Colonic mucosa (tissue), 4 donors: Measurements from ENCODE around the gene HECW1. TPM values are rescaled to one million over a fixed set of nuclear protein-coding genes. Genes with fewer than 3 reads are reported as not detected.

Source experiments
- DNase-seq: peaks from one replicate; pipeline ENCODE4 v3.0.0-alpha.2; 2020
- H3K27ac ChIP-seq: fragments of 200-600 bp; one replicate; pipeline ENCODE4 v1.8.0; 2021
- H3K27me3 ChIP-seq: fragments of 200-600 bp; one replicate; pipeline ENCODE4 v1.8.0; 2021
- H3K36me3 ChIP-seq: fragments of 200-600 bp; one replicate; pipeline ENCODE4 v1.8.0; 2021
- H3K4me1 ChIP-seq: fragments of 200-600 bp; one replicate; pipeline ENCODE4 v1.8.0; 2021; ENCODE audit warnings: mild to moderate bottlenecking
- H3K4me3 ChIP-seq: fragments of 200-600 bp; one replicate; pipeline ENCODE4 v1.8.0; 2021
- H3K9ac ChIP-seq, 2 donors: one replicate each; pipeline ENCODE4 v1.7.0; 2013; ENCODE audit warnings: control low read depth in 2 of 2, low read depth in 2 of 2, low read length in 2 of 2
- H3K9me3 ChIP-seq: fragments of 200-600 bp; one replicate; pipeline ENCODE4 v1.8.0; 2021
- CTCF ChIP-seq: fragments of 200-600 bp; IDR thresholded peaks from one replicate; pipeline ENCODE4 v1.8.0; 2022; ENCODE audit warnings: antibody characterized with exemption, mild to moderate bottlenecking
- intact Hi-C: fragments of 100-400 bp; cut with DNase I; formaldehyde crosslinking; loops from one replicate; pipeline ENCODE4 v1.14.1; 2022
- total RNA-seq, 2 donors: library from RNA; stranded (reverse); fragmentation: NEBNext Ultra II Directional in 1 of 2; extraction: Animal tissue kit (Norgen Biotek cat#: 25700) in 1 of 2; gene quantifications; one replicate each; pipeline ENCODE4 v1.2.1, GENCODE V29; 2021
- donor health status: healthy.
- donor health status: DM: no; HTN: no; CAD: no.
- donor health status: DM: no; HTN: no; CAD: no.

The HECW1 gene
- total RNA-seq, 2 donors from 2014 or later = 0.35 to 0.40 TPM

- Histone ChIP-seq H3K9me3 (no peaks in the 10 kb centered on the region), H3K4me3 (no peak overlapping the region), H3K27me3 (no peaks in the 10 kb centered on the region), H3K27ac (no peak overlapping the region), H3K36me3 (no peaks in the 10 kb centered on the region), H3K9ac (no peak overlapping the region), H3K4me1 (no peaks in the 10 kb centered on the region)
- no peak for TF ChIP-seq CTCF
- DNase-seq = no peak
- intact Hi-C loops = no loop called here
Observed at GRCh38 chr7:43163885-43164284, 51.4 kb downstream of the HECW1 start.

GRCh38 chr7:43164757-43165156 is 52.3 kb downstream of the HECW1 start:
- no peaks in the 10 kb centered on the region for H3K36me3 ChIP-seq
- H3K27ac ChIP-seq = no peak overlapping the region
- no peak for DNase-seq
- H3K9ac ChIP-seq = no peak overlapping the region
- no peaks in the 10 kb centered on the region for H3K4me1 ChIP-seq
- no peaks in the 10 kb centered on the region for H3K9me3 ChIP-seq
- H3K27me3 ChIP-seq = no peaks in the 10 kb centered on the region
- intact Hi-C loops = no loop called here
- H3K4me3 ChIP-seq = no peak overlapping the region
- TF ChIP-seq CTCF = no peak

GRCh38 chr7:43166686-43167085 is 54.2 kb downstream of the HECW1 start:
- DNase-seq = no peak
- Histone ChIP-seq H3K27me3 (no peaks in the 10 kb centered on the region), H3K36me3 (no peaks in the 10 kb centered on the region), H3K9me3 (no peaks in the 10 kb centered on the region), H3K4me1 (no peaks in the 10 kb centered on the region), H3K27ac (no peak overlapping the region), H3K9ac (no peak overlapping the region), H3K4me3 (no peak overlapping the region)
- no peak for TF ChIP-seq CTCF
- intact Hi-C loops = no loop called here

GRCh38 chr7:43169076-43169475 is 56.6 kb downstream of the HECW1 start:
- no peak for DNase-seq
- TF ChIP-seq CTCF = no peak
- no peak overlapping the region for H3K9ac ChIP-seq
- no peaks in the 10 kb centered on the region for H3K36me3 ChIP-seq
- no peaks in the 10 kb centered on the region for H3K4me1 ChIP-seq
- H3K27me3 ChIP-seq = no peaks in the 10 kb centered on the region
- no peak overlapping the region for H3K27ac ChIP-seq
- no peak overlapping the region for H3K4me3 ChIP-seq
- H3K9me3 ChIP-seq = no peaks in the 10 kb centered on the region
- intact Hi-C loops = no loop called here

- Histone ChIP-seq H3K9ac (no peak overlapping the region), H3K4me1 (no peaks in the 10 kb centered on the region), H3K27ac (no peak overlapping the region), H3K27me3 (no peaks in the 10 kb centered on the region), H3K9me3 (no peaks in the 10 kb centered on the region), H3K36me3 (no peaks in the 10 kb centered on the region), H3K4me3 (no peak overlapping the region)
- no peak for DNase-seq
- TF ChIP-seq CTCF = no peak
- intact Hi-C loops = no loop called here
Observed at GRCh38 chr7:43170571-43170970, 58.1 kb downstream of the HECW1 start.
